Measurements from ENCODE around the gene PFDN2.

DNA sequence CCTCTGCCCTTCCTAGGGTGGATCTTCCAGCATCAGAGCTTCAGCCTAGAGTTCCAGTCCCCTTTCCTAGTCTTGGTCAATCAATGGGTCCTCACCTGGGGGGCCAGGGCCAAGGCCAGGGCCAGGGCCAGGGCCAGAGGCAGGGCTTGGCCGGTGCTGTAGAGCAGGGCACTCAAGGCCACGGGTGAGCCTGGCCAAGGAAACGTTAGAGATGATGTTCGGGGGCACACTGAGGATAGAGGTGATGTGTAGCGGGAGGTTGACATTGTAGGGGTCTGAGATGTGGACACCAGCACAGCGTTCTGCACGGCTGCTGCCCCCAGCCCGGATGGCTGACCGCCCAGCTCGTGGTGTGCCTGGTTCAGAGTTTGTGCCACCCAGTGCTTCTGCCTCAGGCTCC, 66.6 kb downstream of the PFDN2 start:
- TF ChIP-seq, protein P1, sequence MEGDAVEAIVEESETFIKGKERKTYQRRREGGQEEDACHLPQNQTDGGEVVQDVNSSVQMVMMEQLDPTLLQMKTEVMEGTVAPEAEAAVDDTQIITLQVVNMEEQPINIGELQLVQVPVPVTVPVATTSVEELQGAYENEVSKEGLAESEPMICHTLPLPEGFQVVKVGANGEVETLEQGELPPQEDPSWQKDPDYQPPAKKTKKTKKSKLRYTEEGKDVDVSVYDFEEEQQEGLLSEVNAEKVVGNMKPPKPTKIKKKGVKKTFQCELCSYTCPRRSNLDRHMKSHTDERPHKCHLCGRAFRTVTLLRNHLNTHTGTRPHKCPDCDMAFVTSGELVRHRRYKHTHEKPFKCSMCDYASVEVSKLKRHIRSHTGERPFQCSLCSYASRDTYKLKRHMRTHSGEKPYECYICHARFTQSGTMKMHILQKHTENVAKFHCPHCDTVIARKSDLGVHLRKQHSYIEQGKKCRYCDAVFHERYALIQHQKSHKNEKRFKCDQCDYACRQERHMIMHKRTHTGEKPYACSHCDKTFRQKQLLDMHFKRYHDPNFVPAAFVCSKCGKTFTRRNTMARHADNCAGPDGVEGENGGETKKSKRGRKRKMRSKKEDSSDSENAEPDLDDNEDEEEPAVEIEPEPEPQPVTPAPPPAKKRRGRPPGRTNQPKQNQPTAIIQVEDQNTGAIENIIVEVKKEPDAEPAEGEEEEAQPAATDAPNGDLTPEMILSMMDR (IDR thresholded peaks at IDR 0.05), result no peak
- TF ChIP-seq POLR2A (IDR thresholded peaks at IDR 0.05), result no peak

Measured in thyroid gland (tissue), 4 donors.